GM19395 (cell line): ENCODE results near the gene RXYLT1.

Experiments
- ATAC-seq: cut with Tn5 transposase; IDR thresholded peaks from one replicate; pipeline ENCODE4 v1.9.1; 2021; ENCODE audit warnings: mild to moderate bottlenecking, moderate library complexity; ENCODE audit not compliant: unreplicated experiment

RXYLT1 gene

GRCh38 chr12:63802012-63802608 lies 22.4 kb downstream of the RXYLT1 start:
- ATAC-seq = no peak

DNA sequence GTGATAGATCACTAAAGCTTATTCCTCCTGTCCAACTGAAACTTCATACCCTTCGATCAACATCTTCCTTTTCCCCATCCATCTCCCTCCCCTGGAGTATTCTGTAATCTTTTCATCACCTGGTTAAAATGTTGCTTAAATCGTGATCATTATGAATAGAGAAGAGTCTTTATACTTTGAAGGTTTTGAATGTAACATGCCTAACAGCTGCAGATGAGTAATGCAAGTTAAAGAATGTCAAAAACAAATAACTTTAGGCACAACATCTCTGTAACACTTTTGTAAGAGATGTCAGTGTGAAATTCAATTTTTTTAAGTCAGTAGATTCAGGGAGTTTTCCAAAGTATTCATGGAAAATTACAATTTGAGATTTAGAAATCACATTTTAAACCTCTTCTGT lies 25.0 kb downstream of the RXYLT1 start:
- ATAC-seq = no peak

DNA sequence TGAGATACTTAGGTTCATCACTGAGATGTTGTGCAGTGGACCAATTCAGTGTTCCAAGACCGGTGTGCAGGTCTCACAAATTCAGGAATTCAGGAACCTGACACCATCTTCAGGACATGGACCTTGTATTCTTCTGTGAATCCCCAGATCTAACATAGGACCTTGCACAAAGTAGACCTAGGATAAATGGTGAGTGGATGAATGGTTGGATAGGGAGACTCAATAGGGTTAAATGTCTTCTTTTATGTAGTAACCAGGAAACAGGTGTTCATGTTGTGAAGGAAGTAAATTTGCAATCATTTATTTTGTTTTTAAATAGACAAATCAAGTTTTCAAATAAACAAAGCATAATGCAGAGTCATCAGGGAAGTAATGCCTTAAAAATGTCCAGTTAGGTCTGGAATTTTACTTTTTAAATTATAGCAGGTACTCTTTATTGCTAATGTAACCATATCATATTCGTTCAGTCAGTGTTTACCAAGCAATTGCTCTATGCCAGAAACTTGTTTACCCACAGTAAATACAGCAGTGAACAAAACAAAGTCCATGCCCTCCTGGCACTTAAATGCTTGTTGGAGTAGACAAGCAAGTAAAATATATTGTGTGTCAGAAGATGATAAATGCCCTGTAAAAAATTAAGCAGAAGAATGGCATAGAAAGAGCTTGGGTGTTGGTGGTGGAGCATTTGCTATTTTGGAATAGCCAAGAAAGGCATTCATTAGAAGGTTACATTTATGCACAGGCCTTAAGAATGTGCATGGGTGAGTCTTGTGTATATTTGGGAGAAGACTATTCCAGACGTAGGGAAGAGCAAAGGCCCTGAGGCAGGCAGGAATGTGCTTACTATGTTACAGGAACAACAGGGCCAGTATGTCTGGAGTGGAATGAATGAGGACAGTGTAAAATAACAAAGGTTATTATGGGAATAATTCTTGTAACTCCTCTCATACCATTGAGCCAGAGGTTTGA lies 26.3 kb downstream of the RXYLT1 start:
- no peak for ATAC-seq

- no peak for ATAC-seq
Measured at GRCh38 chr12:63808631-63809030, 28.9 kb downstream of the RXYLT1 start.

DNA sequence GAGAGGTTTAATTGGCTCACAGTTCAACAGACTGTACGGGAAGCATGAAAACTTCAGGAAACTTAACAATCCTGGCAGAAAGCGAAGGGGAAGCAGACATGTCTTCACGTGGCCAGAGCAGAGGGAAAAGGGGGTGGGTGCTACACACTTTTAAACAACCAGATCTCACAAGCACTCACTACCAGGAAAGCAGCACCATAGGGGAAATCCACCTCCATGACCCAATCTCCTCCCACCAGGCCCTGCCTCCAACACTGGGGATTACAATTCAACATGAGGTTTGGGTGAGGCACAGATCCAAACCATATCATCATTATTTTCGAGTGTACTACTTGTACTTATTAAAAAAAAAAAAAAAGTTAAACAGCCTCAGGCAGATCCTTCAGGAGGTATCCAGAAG lies 29.9 kb downstream of the RXYLT1 start:
- no peak for ATAC-seq

DNA sequence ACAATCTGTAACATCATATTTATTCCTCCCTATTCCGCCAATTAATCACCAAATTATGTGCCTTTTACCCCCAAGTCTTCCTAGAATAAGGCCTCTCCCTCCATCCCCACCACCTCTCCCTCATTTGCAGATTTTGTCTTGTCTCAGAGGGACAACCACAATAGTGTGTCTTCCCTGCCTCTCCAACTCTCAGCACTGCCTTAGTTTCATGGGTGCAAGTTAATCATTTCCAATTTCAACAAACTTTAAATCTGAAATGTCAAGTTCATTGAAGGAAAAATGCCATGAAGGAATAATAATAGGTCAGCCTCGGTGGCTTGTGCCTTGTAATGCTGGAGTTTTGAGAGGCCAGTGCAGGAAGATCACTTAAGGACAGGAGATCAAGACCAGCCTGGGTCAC lies 31.6 kb downstream of the RXYLT1 start:
- no peak for ATAC-seq

- ATAC-seq = no peak
Measured at GRCh38 chr12:63811755-63812154, 32.0 kb downstream of the RXYLT1 start.

- ATAC-seq = peak; percentile 56
Measured at GRCh38 chr12:63814146-63814772, 34.5 kb downstream of the RXYLT1 start.

DNA sequence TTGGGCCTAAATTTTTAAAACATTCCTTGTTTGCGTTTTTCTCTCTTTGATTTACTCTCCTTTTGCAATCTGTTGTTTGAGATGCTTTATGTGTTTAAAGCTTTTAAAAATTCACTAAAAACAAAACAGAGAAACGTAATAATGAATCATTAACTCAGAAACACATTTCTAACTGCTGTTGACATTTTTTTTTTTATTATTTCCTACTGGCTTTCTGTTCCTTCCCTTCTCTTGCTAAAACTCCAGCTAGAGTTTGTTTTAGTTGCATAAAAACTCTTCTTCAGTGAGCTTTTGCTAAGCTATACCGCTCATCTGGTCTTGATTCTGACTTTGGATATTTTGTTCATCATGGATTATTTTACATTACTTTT lies 35.8 kb downstream of the RXYLT1 start:
- no peak for ATAC-seq

- peak; percentile 44 for ATAC-seq
Measured at GRCh38 chr12:63816031-63816430, 36.3 kb downstream of the RXYLT1 start.

DNA sequence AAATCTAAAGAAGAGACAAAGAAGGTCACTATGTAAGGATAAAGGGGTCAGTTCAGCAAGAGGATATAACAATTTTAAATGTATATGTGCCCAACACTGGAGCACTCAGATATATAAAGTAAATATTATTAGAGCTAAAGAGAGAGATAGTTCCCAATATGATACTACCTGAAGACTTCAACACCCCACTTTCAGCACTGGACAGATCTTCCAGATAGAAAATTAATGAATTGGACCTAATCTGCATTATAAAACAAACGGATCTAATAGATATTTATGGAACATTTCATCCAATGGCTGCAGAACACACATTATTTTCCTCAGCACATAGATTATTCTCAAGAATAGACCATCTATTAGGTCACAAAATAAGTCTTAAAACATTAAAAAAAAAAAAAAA lies 40.7 kb downstream of the RXYLT1 start:
- ATAC-seq = no peak

DNA sequence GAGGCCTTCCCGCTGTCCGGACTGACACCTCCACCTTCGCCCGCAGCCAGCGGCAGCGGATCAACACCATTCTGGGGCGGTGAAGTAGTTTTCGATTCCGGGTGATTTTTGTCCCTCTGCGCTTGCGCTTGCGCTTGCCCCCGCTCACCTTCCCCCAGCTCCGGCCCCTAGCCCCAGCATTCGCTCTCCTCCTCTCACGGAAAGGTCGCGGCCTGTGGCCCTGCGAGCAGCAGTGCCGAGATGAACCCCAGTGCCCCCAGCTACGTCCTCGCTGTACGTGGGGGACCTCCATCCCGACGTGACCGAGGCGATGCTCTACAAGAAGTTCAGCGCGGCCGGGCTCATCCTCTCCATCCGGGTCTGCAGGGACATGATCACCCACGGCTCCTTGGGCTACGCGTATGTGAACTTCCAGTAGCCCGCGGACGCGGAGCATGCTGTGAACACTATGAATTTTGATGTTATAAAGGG lies 42.1 kb downstream of the RXYLT1 start:
- ATAC-seq = peak; percentile 62

- no peak for ATAC-seq
Measured at GRCh38 chr12:63822352-63822751, 42.6 kb downstream of the RXYLT1 start.

DNA sequence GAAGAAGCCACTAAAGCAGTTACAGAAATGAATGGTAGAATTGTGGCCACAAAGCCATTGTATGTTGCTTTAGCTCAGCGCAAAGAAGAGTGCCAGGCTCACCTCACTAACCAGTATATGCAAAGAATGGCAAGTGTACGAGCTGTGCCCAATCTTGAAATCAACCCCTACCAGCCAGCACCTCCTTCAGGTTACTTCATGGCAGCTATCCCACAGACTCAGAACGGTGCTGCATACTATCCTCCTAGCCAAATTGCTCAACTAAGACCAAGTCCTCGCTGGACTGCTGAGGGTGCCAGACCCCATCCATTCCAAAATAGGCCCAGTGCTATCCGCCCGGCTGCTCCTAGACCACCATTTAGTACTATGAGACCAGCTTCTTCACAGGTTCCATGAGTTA lies 43.3 kb downstream of the RXYLT1 start:
- ATAC-seq = no peak

- peak; percentile 71 for ATAC-seq
Measured at GRCh38 chr12:63826006-63826585, 46.4 kb downstream of the RXYLT1 start.

DNA sequence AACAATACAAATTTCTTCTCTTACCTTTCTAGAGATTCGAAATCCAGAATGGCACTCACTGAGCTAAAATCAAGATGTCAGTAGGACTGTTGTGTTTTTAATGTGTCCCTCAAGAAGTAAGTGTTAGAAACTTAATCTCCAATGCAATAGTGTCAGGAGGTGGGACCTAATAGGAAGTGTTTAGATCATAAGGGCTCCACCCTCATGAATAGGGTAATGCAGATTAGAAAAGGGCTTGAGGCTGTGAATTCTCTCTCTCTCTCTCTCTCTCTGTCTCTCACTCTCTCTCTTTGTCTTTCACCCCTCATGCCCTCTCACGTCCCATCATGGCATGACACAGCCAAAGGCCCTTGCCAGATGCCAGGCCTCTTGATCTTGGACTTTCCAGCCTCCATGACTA lies 49.2 kb downstream of the RXYLT1 start:
- ATAC-seq = no peak

DNA sequence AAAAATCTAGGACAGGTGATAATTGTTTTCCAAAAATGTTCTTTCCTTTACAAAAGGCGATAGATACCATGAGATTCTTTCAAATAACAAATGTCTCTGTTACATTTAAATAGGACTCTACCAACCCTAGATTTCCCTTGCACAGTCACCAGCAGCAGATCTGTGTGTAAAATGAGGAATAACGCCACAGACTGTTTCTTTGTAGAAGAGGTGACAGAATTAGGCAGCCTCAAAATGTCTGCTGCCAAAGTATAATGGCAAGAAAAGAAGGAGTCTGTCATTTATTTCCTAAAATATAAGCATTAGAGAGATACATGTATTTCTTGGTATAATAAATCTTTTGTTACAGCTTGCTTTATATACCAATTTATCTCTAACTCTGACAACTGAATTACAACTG lies 56.3 kb downstream of the RXYLT1 start:
- ATAC-seq = no peak

- no peak for ATAC-seq
Measured at GRCh38 chr12:63836936-63837335, 57.2 kb downstream of the RXYLT1 start.

DNA sequence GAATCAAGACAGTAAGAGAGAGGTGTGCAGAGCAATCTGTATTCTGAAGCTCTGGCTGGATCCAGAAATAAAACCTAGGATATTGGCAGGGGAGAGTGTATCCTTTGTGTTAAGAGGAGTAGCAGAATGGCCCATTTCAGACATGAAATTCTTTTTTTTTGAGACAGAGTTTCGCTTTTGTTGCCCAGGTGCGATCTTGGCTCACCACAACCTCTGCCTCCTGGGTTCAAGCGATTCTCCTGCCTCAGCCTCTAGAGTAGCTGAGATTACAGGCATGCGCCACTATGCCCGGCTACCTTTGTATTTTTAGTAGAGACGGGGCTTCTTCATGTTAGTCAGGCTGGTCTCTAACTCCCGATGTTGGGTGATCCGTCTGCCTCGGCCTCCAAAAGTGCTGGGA lies 58.7 kb downstream of the RXYLT1 start:
- no peak for ATAC-seq

DNA sequence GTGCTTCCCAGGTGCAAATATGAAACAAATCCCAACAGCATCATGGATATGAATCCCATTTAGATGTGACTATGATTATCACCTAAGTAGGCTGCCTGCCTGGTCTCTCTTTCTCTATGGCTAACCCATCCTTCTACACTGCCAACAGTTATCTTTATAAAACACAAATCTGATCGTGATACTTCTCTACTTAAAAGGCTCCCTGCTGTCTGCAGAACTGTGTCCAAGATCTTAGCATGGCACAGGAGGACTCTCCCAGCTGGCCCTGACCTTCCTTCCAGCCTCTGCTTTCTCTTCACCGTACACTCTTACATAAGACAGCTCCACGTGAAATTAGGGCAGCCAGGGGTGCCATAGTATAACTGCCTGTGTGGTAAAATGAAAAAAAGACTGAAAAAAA lies 61.3 kb downstream of the RXYLT1 start:
- ATAC-seq = no peak

DNA sequence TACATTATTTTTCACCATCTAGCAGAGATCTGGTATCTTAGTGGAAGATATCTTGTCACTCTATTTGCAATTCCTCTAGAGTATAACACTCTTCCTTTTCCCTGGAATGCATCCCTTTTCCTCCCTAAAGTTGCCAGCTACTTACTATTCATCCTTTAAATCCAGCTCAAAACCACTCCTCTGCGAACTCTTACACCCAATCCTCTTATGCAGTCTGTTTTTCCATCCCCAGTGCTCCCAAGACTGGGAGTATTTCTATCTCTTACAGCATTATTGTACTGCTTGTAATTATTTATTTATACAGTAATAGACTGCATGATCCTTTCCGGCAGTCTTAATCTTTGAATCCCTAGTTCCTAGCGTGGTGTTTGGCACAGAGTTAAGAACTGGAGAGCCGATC lies 61.9 kb downstream of the RXYLT1 start:
- no peak for ATAC-seq
